ENCODE results near the gene LCT. TPM values are rescaled to one million over a fixed set of nuclear protein-coding genes. Genes with fewer than 3 reads are reported as not detected.

LCT gene
- total RNA-seq, 6 experiments from 2014 or later, result not detected

GRCh38 chr2:135875491-135876065 lies 38.6 kb upstream of the LCT start:
- Mint-ChIP-seq H3K4me3 (peak overlapping the region; percentile 95), H3K27me3 (ENCODE audit: insufficient read depth) (peaks cover 3% of the 10 kb centered on the region; the same call in 1 of the 2 replicates), H3K9me3 (no peaks in the 10 kb centered on the region), H3K27ac (peak overlapping the region; percentile 86), H3K36me3 (ENCODE audit: low read depth) (no peaks in the 10 kb centered on the region; the same call in 1 of the 2 replicates), H3K4me1 (ENCODE audit: low read depth) (peaks cover 32% of the 10 kb centered on the region)
- DNase-seq, result peak; percentile 49
- no peak for TF ChIP-seq CTCF (IDR thresholded peaks at IDR 0.05)

- no peak for DNase-seq
- Mint-ChIP-seq H3K36me3 (ENCODE audit: low read depth) (no peaks in the 10 kb centered on the region; the same call in 1 of the 2 replicates), H3K4me3 (peak overlapping the region; percentile 95)
Observed at GRCh38 chr2:135874777-135875365, 37.9 kb upstream of the LCT start.

GRCh38 chr2:135870571-135870970 lies 33.6 kb upstream of the LCT start:
- H3K27me3 Mint-ChIP-seq (ENCODE audit: insufficient read depth), result no peaks in the 10 kb centered on the region; the same call in 1 of the 2 replicates
- peaks cover 12% of the 10 kb centered on the region for H3K36me3 Mint-ChIP-seq (ENCODE audit: low read depth)
- H3K27ac Mint-ChIP-seq, result no peak overlapping the region
- H3K4me1 Mint-ChIP-seq (ENCODE audit: low read depth), result peaks cover 25% of the 10 kb centered on the region
- H3K4me3 Mint-ChIP-seq, result no peak overlapping the region
- DNase-seq, result no peak
- H3K9me3 Mint-ChIP-seq, result no peaks in the 10 kb centered on the region
- no peak for TF ChIP-seq CTCF (IDR thresholded peaks at IDR 0.05)

More at GRCh38 chr2:135874777-135875365, 37.9 kb upstream of the LCT start:
- peaks cover 32% of the 10 kb centered on the region for H3K4me1 Mint-ChIP-seq (ENCODE audit: low read depth)
- no peaks in the 10 kb centered on the region for H3K9me3 Mint-ChIP-seq
- peaks cover 3% of the 10 kb centered on the region; the same call in 1 of the 2 replicates for H3K27me3 Mint-ChIP-seq (ENCODE audit: insufficient read depth)
- TF ChIP-seq CTCF (IDR thresholded peaks at IDR 0.05), result no peak
- H3K27ac Mint-ChIP-seq, result no peak overlapping the region

GRCh38 chr2:135863233-135863632 lies 26.2 kb upstream of the LCT start:
- Mint-ChIP-seq H3K27me3 (ENCODE audit: insufficient read depth) (no peaks in the 10 kb centered on the region), H3K27ac (no peak overlapping the region), H3K4me3 (no peak overlapping the region), H3K9me3 (no peaks in the 10 kb centered on the region), H3K4me1 (ENCODE audit: low read depth) (no peaks in the 10 kb centered on the region), H3K36me3 (ENCODE audit: low read depth) (peaks cover 26% of the 10 kb centered on the region)
- TF ChIP-seq CTCF (IDR thresholded peaks at IDR 0.05), result no peak
- no peak for DNase-seq

- Mint-ChIP-seq H3K4me1 (ENCODE audit: low read depth) (no peaks in the 10 kb centered on the region), H3K4me3 (no peak overlapping the region), H3K36me3 (ENCODE audit: low read depth) (peaks cover 21% of the 10 kb centered on the region), H3K9me3 (no peaks in the 10 kb centered on the region), H3K27ac (no peak overlapping the region), H3K27me3 (ENCODE audit: insufficient read depth) (no peaks in the 10 kb centered on the region)
- no peak for DNase-seq
- TF ChIP-seq CTCF (IDR thresholded peaks at IDR 0.05), result no peak
Observed at GRCh38 chr2:135862718-135863117, 25.7 kb upstream of the LCT start.

Data from HFFc6 (cell line).